Mesenchymal stem cell (in vitro differentiated cells and primary cell): ENCODE results near the gene MSRB1.

Source experiments
- DNase-seq: peaks from one replicate; pipeline ENCODE4 v3.0.0-alpha.2; 2013
- H2AFZ ChIP-seq: one replicate; pipeline ENCODE4 v1.6.1; 2013; ENCODE audit warnings: low read depth, mild to moderate bottlenecking, control low read depth, inconsistent platforms, low read length, moderate library complexity
- H2AK5ac ChIP-seq: 2 replicates; pipeline ENCODE4 v1.6.1; 2013; ENCODE audit warnings: low read length, moderate library complexity, mild to moderate bottlenecking, inconsistent platforms; ENCODE audit not compliant: severe bottlenecking
- H2BK120ac ChIP-seq: one replicate; pipeline ENCODE4 v1.6.1; 2013; ENCODE audit warnings: low read depth, mild to moderate bottlenecking, inconsistent platforms, low read length, moderate library complexity
- H2BK12ac ChIP-seq, 2 experiments: one replicate each; pipeline ENCODE4 v1.6.1; 2013; ENCODE audit warnings: inconsistent platforms in 2 of 2, low read length in 2 of 2, mild to moderate bottlenecking in 2 of 2, moderate library complexity in 2 of 2, control low read depth in 1 of 2
- H2BK15ac ChIP-seq: one replicate; pipeline ENCODE4 v1.6.1; 2013; ENCODE audit warnings: mild to moderate bottlenecking, low read depth, inconsistent platforms; ENCODE audit not compliant: poor library complexity, severe bottlenecking
- H2BK5ac ChIP-seq: 2 replicates; pipeline ENCODE4 v1.6.1; 2013; ENCODE audit warnings: low read depth, mild to moderate bottlenecking, low read length, control low read depth, inconsistent platforms; ENCODE audit not compliant: poor library complexity, severe bottlenecking
- H3K14ac ChIP-seq, 2 experiments: one replicate each; pipeline ENCODE4 v1.6.1; 2013; ENCODE audit warnings: inconsistent platforms in 2 of 2, low read length in 2 of 2, control low read depth in 1 of 2, mild to moderate bottlenecking in 1 of 2, moderate library complexity in 1 of 2
- H3K18ac ChIP-seq, 2 experiments: one replicate each; pipeline ENCODE4 v1.6.1; 2013; ENCODE audit warnings: inconsistent platforms in 2 of 2, low read length in 2 of 2, control low read depth in 1 of 2, low read depth in 1 of 2, mild to moderate bottlenecking in 1 of 2
- H3K23ac ChIP-seq, 2 experiments: one replicate each; pipeline ENCODE4 v1.6.1; 2013; ENCODE audit warnings: inconsistent platforms in 2 of 2, low read length in 2 of 2, mild to moderate bottlenecking in 2 of 2, moderate library complexity in 2 of 2, control low read depth in 1 of 2
- H3K27ac ChIP-seq: 2 replicates; pipeline ENCODE4 v1.5.1; 2013; ENCODE audit warnings: mild to moderate bottlenecking, moderate library complexity, low read length, control low read depth, inconsistent platforms; ENCODE audit not compliant: poor library complexity, severe bottlenecking
- H3K27me3 ChIP-seq, 2 experiments: 2 replicates each; pipeline versions ENCODE4 v1.6.1 to v1.7.0; 2013; ENCODE audit warnings: low read length in 2 of 2, mild to moderate bottlenecking in 2 of 2, moderate library complexity in 2 of 2, control low read depth in 1 of 2, inconsistent platforms in 1 of 2; ENCODE audit not compliant: control insufficient read depth in 1 of 2, insufficient read depth in 1 of 2
- H3K36me3 ChIP-seq, 2 experiments: 2 replicates each; pipeline versions ENCODE4 v1.6.1 to v1.7.0; 2013; ENCODE audit warnings: low read length in 2 of 2, control low read depth in 1 of 2, inconsistent platforms in 1 of 2, low read depth in 1 of 2, mild to moderate bottlenecking in 1 of 2; ENCODE audit not compliant: insufficient read depth in 2 of 2, control insufficient read depth in 1 of 2
- H3K4ac ChIP-seq, 2 experiments: one replicate each; pipeline ENCODE4 v1.6.1; 2013; ENCODE audit warnings: inconsistent platforms in 2 of 2, low read length in 2 of 2, mild to moderate bottlenecking in 2 of 2, moderate library complexity in 2 of 2, control low read depth in 1 of 2, low read depth in 1 of 2
- H3K4me1 ChIP-seq: 2 replicates; pipeline ENCODE4 v1.6.1; 2013; ENCODE audit warnings: low read depth, low read length, control low read depth; ENCODE audit not compliant: control insufficient read depth, insufficient read depth
- H3K4me2 ChIP-seq: 2 replicates; pipeline ENCODE4 v1.6.1; 2013; ENCODE audit warnings: low read length, mild to moderate bottlenecking, inconsistent platforms; ENCODE audit not compliant: poor library complexity, severe bottlenecking
- H3K4me3 ChIP-seq, 2 experiments: 2 replicates each; pipeline versions ENCODE4 v1.5.1 to v1.7.0; 2013; ENCODE audit warnings: low read length in 2 of 2, mild to moderate bottlenecking in 2 of 2, control low read depth in 1 of 2, low read depth in 1 of 2; ENCODE audit not compliant: insufficient read depth in 1 of 2
- H3K79me1 ChIP-seq: replicated peaks from 2 replicates; pipeline ENCODE4 v1.6.1; 2013; ENCODE audit warnings: mild to moderate bottlenecking, control low read depth, low read length, inconsistent platforms; ENCODE audit not compliant: poor library complexity, severe bottlenecking
- H3K9ac ChIP-seq: 2 replicates; pipeline ENCODE4 v1.7.0; 2013; ENCODE audit warnings: mild to moderate bottlenecking, low read length, moderate library complexity
- H3K9me3 ChIP-seq: 2 replicates; pipeline ENCODE4 v1.7.0; 2013; ENCODE audit warnings: mild to moderate bottlenecking, low read length; ENCODE audit not compliant: control insufficient read depth
- H4K8ac ChIP-seq: one replicate; pipeline ENCODE4 v1.6.1; 2013; ENCODE audit warnings: inconsistent platforms, mild to moderate bottlenecking, low read length, moderate library complexity
- H4K91ac ChIP-seq: one replicate; pipeline ENCODE4 v1.6.1; 2013; ENCODE audit warnings: mild to moderate bottlenecking, low read length, inconsistent platforms
- WGBS: methylation state at CpG from one replicate; pipeline ENCODE4 v1.1.7; 2013; ENCODE audit warnings: mixed read lengths; 5-methylcytosine and 5-hydroxymethylcytosine counted together

Gene MSRB1

GRCh38 chr16:1991135-1991551, 48.1 kb upstream of the MSRB1 start:
- H2BK120ac ChIP-seq: no peak overlapping the region
- WGBS: 19% methylated on average over 18 of the region's 18 CpGs
- H2BK5ac ChIP-seq: no peak overlapping the region
- H3K27me3 ChIP-seq: peaks cover 27 to 34% of the 10 kb centered on the region in 2 experiments
- no peak overlapping the region for H3K4me2 ChIP-seq
- no peak overlapping the region for H4K8ac ChIP-seq
- H3K79me1 ChIP-seq: peaks cover 8% of the 10 kb centered on the region
- DNase-seq: no peak
- H3K27ac ChIP-seq: no peak overlapping the region
- no peak overlapping the region for H3K14ac ChIP-seq
- no peak overlapping the region for H2AFZ ChIP-seq
- peaks cover 39% of the 10 kb centered on the region for H3K4me1 ChIP-seq
- H3K23ac ChIP-seq: no peak overlapping the region
- no peak overlapping the region for H3K18ac ChIP-seq
- peaks cover 20 to 23% of the 10 kb centered on the region in 2 experiments for H3K36me3 ChIP-seq
- no peak overlapping the region for H2BK15ac ChIP-seq
- H3K9me3 ChIP-seq: no peaks in the 10 kb centered on the region
- H2AK5ac ChIP-seq: no peak overlapping the region
- no peak overlapping the region for H3K4ac ChIP-seq
- peak overlapping the region; percentile 22 for H4K91ac ChIP-seq
- H3K4me3 ChIP-seq: peak overlapping the region in 1 of 2 experiments; percentile 14
- no peak overlapping the region for H3K9ac ChIP-seq
- H2BK12ac ChIP-seq: no peak overlapping the region

GRCh38 chr16:1990351-1991134, 47.5 kb upstream of the MSRB1 start:
- Histone ChIP-seq H3K4me1 (peaks cover 41% of the 10 kb centered on the region), H3K36me3 (peaks cover 22 to 29% of the 10 kb centered on the region in 2 experiments), H2AK5ac (no peak overlapping the region), H3K27ac (no peak overlapping the region), H3K23ac (peak overlapping the region in 1 of 2 experiments; percentile 56), H2BK5ac (no peak overlapping the region), H2BK120ac (no peak overlapping the region), H3K27me3 (peaks cover 27 to 34% of the 10 kb centered on the region in 2 experiments), H2BK12ac (peak overlapping the region in 1 of 2 experiments; percentile 45), H2BK15ac (no peak overlapping the region), H4K8ac (no peak overlapping the region), H3K9ac (no peak overlapping the region), H2AFZ (no peak overlapping the region), H4K91ac (peak overlapping the region; percentile 22), H3K14ac (no peak overlapping the region), H3K18ac (no peak overlapping the region), H3K4ac (no peak overlapping the region), H3K9me3 (no peaks in the 10 kb centered on the region), H3K79me1 (peaks cover 14% of the 10 kb centered on the region), H3K4me3 (peak overlapping the region in 1 of 2 experiments; percentile 15), H3K4me2 (peak overlapping the region; percentile 63)
- no peak for DNase-seq
- WGBS: 6% methylated on average over 26 of the region's 50 CpGs

GRCh38 chr16:1990101-1990350, 47.0 kb upstream of the MSRB1 start:
- Histone ChIP-seq H3K36me3 (peaks cover 18 to 32% of the 10 kb centered on the region in 2 experiments), H3K9ac (no peak overlapping the region), H3K27ac (no peak overlapping the region), H3K4ac (no peak overlapping the region), H3K23ac (no peak overlapping the region), H4K8ac (no peak overlapping the region), H2AFZ (no peak overlapping the region), H3K4me2 (peak overlapping the region; percentile 63), H2BK12ac (no peak overlapping the region), H3K27me3 (peaks cover 27 to 34% of the 10 kb centered on the region in 2 experiments), H3K4me1 (peaks cover 47% of the 10 kb centered on the region), H2BK120ac (no peak overlapping the region), H2AK5ac (no peak overlapping the region), H2BK15ac (no peak overlapping the region), H4K91ac (no peak overlapping the region), H3K4me3 (peak overlapping the region in 1 of 2 experiments; percentile 31), H3K79me1 (peaks cover 20% of the 10 kb centered on the region), H3K14ac (no peak overlapping the region), H3K18ac (no peak overlapping the region), H2BK5ac (no peak overlapping the region), H3K9me3 (no peaks in the 10 kb centered on the region)
- DNase-seq: no peak
- no CpG with 5 or more reads among the region's 25 CpGs for WGBS

- Histone ChIP-seq H3K9ac (no peak within 1 kb of the TSS), H3K79me1 (peaks cover 20% of the 10 kb centered on the region), H3K27me3 (peaks cover 27 to 34% of the 10 kb centered on the region in 2 experiments), H2AFZ (no peak within 1 kb of the TSS), H4K8ac (no peak within 1 kb of the TSS), H3K27ac (no peak within 1 kb of the TSS), H2AK5ac (no peak within 1 kb of the TSS), H3K23ac (peak within 1 kb of the TSS in 1 of 2 experiments; percentile 56), H2BK15ac (no peak within 1 kb of the TSS), H3K9me3 (no peaks in the 10 kb centered on the region), H3K36me3 (peaks cover 18 to 32% of the 10 kb centered on the region in 2 experiments), H2BK12ac (peak within 1 kb of the TSS in 1 of 2 experiments; percentile 45), H3K18ac (no peak within 1 kb of the TSS), H2BK120ac (no peak within 1 kb of the TSS), H3K4me3 (peak within 1 kb of the TSS in 1 of 2 experiments; percentile 31), H4K91ac (peak within 1 kb of the TSS; percentile 22), H2BK5ac (no peak within 1 kb of the TSS), H3K14ac (no peak within 1 kb of the TSS), H3K4me2 (peak within 1 kb of the TSS; percentile 63), H3K4me1 (peaks cover 49% of the 10 kb centered on the region), H3K4ac (no peak within 1 kb of the TSS)
- no peak for DNase-seq
- 23% methylated on average over 33 of the region's 67 CpGs for WGBS
Measured at GRCh38 chr16:1989209-1990100, 46.5 kb upstream of the MSRB1 start, which contains the start of gene SYNGR3. Gene SYNGR3 (plus strand): TSS chr16:1989970. CDS start chr16:1990103, 133 bp downstream.
